Stimulated activated CD4-positive, alpha-beta T cell treated with anti-CD3 and anti-CD28 coated beads, Interleukin-4, amount 100 ng/mL, for 24 hours (primary cell): ENCODE results near the gene GARNL3.

Experiments
- DNase-seq: peaks from one replicate; pipeline ENCODE4 v3.0.0-alpha.2; 2020

Gene GARNL3, protein sequence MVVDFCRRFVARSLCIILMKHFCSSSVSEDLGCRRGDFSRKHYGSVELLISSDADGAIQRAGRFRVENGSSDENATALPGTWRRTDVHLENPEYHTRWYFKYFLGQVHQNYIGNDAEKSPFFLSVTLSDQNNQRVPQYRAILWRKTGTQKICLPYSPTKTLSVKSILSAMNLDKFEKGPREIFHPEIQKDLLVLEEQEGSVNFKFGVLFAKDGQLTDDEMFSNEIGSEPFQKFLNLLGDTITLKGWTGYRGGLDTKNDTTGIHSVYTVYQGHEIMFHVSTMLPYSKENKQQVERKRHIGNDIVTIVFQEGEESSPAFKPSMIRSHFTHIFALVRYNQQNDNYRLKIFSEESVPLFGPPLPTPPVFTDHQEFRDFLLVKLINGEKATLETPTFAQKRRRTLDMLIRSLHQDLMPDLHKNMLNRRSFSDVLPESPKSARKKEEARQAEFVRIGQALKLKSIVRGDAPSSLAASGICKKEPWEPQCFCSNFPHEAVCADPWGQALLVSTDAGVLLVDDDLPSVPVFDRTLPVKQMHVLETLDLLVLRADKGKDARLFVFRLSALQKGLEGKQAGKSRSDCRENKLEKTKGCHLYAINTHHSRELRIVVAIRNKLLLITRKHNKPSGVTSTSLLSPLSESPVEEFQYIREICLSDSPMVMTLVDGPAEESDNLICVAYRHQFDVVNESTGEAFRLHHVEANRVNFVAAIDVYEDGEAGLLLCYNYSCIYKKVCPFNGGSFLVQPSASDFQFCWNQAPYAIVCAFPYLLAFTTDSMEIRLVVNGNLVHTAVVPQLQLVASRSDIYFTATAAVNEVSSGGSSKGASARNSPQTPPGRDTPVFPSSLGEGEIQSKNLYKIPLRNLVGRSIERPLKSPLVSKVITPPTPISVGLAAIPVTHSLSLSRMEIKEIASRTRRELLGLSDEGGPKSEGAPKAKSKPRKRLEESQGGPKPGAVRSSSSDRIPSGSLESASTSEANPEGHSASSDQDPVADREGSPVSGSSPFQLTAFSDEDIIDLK

DNA sequence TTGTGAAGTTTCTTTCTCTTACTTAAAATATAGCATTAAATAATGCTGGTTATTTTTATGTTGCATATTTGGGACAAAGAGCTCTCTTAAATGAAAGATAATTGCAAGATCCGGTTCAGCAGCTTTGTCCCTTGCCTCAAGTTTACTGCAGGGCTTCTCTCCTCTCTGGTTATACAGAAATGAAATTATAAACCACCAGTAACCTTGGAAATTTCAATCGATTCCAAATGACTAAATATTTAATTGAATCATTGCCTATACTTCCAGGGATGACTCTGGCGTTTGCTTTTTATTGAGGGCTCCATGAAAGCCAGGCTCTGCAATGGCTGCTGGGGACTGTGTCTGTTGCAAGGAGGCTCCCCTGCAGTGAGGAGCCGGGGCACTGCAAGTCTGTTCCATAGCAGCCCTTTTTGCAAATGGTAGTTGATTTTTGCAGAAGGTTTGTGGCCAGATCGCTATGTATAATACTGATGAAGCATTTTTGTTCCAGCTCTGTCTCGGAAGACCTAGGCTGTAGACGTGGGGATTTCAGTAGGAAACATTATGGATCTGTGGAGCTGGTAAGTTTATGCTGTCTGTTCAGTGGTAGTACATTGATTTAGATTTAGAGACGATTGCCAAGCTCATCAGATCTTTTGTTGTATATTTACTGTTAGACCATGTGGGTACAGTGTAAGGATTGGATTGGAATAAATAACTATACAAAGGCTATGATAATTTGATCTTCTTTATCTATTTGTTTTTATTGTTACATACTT, at the start of gene GARNL3:
Gene GARNL3 (plus strand): TSS at position 313 of the 758 bp plus-strand sequence. CDS start 104 bp downstream, at position 417.
- no peak for DNase-seq

DNA sequence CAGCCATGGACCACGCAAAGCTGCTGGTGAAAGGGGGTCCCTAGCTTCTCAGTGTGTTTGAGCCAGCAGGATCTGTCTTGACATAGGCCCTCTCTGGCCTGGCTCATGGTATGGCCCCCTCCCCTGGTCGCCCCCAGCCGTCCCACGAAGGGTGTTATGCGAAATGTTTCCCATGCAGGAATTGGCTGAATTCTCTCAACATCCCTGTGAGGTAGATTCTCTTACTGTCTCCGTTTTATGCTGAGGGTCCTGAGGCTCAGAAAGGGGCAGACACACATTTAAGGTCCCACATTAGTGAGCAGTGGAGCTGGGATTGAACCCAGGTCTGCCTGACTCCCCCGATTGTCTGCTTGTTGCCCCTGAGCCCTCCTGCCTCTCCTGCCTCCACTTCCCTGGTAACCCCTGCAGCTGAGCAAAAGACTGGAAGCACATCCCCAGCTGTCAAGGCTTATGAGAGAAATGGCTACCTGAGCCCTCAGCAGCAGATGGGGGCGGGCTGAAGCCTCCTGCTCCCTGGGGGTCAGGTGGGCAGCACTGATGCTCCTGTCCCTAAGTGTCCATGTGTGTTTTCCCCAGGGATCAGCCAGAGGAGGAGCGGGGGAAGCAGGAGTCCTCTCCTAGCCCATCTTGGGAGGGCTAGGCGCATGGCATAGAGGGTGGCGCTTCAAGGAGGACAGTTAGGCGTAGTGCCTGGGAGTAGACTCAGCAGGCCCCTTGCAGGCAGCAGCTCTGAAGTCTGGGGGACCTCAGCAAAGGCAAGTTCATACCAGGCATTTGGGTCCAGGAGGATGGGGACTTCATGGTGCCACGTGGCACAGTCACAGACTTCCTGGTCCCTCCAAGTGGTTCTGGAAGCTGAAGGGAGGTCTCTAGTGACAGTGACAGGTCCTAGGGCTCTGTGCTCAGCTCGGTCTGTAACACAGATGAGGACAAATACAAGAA, 49.0 kb upstream of the GARNL3 start:
- no peak for DNase-seq

DNA sequence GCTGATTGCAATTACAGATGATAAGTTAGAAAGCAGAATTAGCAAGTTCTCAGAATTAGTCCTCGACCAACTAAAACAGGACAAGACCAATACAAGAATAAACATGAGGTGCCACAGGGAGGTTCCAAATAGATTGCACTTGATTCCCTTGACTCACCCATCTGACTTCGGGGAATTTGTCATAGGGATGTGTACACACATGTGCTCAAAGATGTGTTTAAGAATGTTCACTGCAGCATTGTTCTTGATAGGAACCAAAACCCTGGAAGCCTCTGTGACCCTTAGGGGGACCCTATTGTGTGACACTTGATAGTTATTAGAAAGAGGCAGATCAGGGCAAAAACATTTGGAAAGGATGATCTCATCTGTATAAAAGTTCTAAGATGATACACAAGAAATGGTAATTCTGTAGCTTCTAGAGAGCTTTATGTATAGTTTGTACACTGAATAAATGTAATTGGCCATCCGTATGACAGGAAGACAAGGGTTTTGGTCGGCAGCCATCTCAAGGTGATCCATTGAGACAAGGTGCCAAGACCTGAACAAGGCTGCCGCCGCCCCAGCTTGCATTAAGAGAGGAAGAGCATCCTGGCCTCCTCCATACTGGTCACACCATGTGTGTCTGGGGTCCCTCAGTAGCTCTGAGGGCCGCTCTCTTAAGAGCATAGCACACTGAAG, 48.2 kb upstream of the GARNL3 start:
- no peak for DNase-seq

DNA sequence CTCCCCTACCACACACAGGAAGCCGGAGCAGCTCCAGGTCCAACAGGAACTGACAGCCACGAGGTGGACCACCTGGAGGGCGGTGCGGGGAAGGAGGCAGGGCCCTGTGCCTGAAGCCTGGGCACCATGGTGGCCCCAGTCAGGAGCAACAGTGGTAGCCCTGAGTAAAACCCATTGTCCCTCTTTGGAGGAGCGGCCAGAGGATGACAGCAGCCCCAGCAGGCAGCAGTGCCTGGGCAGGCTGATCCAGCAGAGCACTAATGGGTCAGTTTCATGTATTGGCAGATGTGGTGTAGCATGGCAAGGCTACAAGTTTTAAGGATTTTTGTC, 47.7 kb upstream of the GARNL3 start:
- DNase-seq, result no peak

DNA sequence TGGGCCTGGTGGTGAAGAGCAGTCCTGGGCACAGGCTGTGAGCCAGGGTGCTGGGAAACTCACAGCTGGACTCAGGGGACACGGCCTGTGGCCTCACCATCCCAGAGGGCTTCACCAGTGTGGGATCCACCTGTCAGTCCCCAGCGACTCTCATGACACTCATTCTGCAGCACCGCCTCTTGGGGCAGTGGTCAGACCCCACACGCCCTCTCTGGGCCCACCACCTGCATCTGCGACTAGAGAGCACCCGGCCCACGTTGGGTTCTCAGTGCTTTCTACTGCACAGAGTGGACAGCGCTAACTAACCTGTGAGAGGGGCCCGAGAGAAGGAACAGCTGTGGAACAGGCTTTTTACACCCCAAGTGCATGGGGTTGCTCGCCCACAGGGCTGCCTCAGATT, 45.8 kb upstream of the GARNL3 start:
- no peak for DNase-seq

DNA sequence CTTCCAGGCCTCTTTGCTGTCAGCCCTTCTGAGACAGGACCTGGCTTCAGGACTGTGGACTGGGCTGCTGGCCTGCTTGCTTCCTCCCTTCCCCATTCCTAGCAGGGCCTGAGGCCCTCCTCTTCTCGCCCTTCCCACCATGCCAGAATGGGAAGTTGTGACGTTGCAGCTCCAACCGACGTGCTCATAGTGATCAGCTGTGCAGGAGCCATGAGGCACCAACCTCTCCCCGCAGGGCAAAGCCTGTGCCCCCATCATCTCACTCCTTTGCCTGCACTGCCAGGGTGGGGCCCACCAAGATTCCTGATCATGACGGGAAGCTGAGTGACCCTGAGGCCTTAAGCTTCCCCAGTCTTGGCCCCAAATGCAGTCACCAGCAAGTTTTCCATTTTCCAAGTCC, 45.1 kb upstream of the GARNL3 start:
- DNase-seq, result no peak

DNA sequence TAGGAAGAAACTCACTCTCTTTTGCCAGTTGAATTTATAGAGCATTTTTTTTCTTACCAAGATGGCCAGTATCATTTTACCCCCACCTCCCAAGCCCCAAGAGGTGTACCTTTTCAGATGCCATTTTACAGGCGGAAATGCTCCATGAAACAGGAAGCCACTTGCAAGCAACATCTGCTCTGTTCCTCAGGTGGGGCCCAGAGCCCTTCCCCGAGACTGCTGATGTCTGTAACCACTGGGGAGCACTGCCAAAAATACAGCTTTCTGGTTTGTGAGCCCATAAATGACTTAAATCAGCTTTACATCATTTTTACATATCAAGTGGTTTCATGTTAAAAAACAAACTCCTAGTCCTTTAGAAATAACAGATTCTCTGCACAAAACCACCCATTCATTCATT, 42.9 kb upstream of the GARNL3 start:
- no peak for DNase-seq

DNA sequence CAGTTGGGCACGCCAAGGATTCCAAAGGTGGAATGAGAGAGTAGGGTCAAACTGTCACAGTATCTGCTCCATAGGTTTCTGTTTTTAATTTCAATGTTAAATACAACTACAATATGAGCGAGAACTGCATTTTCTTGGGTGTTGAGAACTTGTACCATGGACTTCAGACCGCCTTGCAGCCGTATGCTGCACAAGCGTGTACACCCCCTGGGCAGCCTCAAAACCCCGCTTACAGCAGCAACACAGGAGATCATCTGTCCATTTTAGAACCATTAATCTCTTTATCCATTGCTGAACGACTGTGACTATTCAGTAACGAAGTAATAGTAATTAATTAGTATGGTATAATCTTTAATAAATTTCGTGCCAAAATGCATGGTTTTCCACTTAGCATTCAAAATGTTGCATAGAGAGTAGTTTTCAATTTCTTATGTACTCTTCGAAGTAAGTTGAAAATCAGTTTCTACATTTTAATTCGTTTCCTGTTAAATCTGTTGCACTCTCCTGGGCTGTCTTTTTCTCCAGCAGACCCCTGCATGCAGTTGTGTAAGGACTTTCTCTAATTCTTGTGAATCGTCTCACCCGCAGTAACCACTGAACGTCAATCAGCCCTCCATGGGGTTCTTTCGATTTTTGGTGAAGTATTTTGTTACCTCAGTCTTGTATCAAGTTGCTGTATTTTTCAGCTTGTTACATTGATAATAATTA, 42.0 kb upstream of the GARNL3 start:
- DNase-seq, result no peak

DNA sequence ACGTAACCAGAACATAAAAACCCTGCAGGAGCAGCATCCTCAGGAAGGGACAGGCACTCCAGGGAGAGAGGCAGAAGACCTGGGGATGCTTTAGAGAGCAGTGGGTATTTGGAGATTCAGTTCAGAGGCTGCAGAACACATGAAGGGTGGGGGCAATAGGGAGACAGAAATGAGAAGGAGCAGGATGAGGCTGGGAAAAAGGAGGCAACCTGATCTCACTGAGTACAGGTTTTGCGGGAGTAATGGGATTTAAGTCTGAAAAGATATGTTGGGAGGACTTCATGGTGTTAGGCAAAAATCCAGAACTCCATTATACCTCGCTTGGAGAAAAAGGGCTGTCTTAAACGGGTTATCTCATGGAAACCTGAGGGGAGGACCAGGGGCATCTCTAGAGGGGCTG, 41.3 kb upstream of the GARNL3 start:
- DNase-seq, result no peak

DNA sequence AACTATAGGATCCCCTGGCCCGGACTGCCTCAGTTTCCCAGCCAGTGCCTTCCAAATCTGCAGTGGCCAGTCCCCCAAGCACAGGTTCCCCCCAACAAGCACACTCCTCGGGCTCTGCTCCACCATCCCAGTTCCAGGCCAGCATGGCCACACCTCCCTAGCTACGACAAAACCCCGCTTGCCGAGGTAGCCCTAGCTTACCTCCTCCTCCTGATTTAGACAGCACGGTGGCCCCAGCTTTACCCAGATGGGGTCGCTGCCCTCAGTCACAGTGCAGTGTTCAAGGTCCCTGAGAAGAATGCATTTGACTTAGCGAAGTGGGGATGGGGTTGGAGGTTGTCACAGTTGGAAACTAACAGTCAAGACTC, 40.8 kb upstream of the GARNL3 start:
- no peak for DNase-seq

DNA sequence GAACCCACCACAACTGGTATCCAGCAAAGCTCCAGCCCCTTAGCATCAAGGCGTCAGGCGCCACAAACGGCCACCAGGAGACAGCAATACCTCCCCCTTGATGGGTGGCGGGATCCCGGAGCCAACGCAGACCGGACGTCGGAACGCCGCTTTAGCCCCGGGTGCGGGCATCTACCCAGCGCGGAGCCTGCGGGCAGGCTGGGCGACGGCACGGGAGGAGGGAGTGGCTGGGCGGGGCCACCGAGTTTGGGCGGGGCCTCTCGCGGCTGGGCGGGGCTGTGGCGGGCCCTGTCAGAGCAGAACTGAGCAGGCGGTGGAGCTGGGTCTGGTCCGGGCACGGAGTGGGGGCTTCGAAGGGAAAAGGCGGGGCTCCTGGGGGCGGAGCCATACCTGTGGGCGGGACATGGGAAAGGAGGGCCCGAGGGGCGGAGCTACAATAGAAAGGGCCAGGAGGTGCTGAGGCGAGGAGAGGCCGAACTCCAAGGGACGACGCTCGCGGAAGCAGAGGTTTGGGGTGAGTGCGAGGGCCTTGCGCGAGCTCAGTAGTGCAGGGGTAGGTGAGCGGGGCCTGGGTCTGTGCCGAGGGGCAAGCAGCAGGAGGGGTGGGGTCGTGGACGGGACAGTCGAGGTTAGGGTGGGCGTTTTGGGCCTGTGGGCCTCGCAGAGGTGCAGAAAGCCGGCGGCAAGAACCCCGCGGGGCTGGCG, 40.2 kb upstream of the GARNL3 start:
- peak; percentile 87 for DNase-seq

DNA sequence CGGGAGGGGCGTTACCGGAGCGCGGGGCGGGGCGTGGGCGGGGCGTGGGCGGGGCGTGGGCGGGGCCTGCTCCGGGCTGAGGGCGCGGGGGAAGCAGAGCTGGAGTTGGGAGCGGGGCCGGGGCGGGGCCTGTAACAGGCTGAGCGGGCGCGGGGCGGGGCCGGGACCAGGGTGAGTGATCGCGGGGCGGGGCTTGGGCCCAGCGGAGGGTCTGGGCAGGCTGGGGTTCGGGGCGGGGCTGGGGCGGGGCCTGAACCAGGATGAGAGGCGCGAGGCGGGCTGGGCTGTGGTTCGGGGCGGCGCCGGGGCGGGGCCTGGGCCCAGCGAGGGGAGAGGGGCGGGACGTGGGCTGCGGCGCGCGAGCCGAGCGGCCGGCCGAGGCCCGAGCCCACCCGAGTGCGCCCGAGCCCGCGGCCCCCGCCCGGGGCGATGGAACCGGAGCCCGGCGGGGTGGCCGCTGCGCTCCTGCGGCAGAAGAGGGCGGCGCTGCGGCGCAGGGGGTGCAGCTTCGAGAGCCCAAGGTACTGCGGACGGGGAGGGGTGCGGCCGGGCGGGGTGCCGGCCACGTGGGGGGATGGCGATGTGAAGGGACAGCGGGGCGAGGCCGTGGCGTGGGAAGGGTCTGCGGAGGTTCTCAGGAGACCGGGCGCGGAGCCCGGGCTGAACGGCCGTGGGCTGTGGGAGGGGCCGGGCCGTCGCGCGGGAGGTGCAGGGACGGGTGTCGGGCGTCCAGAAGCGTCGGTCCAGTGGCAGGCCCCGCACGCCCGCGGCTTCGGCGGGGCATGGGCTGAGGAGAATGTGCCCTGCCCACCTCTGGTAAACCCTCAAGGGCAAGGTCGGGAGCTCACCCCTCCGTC, 39.5 kb upstream of the GARNL3 start:
- DNase-seq, result peak; percentile 91

DNA sequence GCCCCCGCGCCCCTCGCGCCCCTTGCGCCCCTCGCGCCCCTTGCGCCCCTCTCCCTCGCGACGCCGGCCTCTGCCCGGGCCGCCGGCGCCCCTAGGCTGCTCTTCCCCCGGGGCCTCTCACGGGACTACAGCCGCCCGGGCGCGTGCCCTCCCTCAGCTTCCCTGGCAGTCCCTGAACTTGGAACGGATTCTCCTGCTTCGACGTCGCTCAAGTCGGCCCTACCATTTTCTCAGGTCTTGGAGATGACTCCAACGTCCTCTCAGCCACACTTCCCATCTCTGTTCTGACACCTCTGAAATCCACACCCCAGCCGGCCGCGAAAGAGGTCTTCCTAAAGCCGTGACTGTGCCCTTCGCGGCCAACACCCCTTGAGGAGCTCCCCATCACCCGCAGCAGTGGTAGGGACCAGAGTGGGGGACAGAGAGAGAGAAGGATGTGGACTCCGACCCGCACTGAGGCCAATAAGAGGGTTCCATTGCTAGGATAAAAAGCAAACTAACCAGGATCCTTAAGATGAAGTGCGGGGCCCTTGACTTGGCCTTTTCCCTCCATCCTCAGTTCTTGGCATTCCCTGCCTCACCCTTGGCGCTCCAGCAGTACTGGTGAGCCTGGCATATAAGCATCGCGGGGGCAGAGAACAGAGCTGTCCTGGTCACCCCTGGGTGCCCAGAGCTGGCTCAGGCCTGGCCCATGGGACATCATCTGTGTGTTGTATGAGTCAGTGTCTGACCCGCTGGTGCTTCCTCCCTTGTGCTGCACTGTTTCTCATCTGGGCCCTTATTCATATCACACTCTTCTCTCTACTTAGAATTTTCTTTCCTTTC, 38.6 kb upstream of the GARNL3 start:
- DNase-seq, result no peak

DNA sequence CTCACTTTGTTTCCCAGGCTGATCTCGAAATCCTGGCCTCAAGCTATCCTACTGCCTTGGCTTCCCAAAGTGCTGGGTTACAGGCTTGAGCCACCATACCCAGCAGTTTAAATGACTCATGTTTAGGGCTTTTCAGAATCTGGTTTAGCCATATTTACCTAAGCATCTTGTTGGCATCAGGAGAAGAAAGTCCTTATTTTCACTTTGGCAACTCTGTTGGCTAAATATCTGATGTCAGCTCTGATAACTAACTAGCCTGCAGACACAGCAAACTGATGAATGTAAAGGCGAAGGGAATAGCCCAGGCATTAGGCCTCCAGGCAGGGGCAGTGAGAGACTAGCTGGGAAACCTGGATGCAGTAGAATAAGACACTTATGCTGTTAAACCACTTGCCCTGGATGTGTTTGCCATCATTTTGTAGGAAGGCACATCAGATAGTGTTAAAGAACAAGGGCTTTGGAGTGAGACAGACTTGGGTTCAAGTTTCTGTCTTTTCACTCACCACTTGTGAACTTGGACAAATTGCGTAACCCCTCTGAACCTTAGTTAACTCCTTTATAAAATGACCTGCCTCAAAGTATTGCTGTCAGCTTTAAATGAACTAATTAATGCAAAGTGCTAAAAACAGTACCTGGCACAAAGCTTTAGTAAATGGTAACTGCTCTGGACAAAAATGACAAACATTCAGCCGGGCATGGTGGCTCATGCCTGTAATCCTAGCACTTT, 34.7 kb upstream of the GARNL3 start:
- no peak for DNase-seq

DNA sequence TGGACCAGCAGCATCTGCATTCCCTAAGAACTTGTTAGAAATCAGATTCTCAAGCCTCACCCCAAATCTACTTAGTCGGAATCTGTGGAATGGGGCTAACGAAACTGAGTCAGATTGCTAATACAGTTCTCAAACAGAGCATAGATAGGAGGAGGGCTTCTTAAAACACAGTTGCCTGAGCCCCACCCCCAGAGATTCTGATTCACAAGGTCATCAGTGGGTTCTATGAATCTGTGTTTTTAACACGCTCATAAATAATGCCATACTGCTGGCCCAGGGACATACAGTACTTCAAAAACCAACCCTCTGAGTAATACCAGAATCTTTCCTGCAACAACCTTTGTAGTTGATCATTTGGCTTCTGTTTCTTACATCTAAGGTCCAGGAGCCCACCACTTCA, 32.9 kb upstream of the GARNL3 start:
- DNase-seq, result no peak

DNA sequence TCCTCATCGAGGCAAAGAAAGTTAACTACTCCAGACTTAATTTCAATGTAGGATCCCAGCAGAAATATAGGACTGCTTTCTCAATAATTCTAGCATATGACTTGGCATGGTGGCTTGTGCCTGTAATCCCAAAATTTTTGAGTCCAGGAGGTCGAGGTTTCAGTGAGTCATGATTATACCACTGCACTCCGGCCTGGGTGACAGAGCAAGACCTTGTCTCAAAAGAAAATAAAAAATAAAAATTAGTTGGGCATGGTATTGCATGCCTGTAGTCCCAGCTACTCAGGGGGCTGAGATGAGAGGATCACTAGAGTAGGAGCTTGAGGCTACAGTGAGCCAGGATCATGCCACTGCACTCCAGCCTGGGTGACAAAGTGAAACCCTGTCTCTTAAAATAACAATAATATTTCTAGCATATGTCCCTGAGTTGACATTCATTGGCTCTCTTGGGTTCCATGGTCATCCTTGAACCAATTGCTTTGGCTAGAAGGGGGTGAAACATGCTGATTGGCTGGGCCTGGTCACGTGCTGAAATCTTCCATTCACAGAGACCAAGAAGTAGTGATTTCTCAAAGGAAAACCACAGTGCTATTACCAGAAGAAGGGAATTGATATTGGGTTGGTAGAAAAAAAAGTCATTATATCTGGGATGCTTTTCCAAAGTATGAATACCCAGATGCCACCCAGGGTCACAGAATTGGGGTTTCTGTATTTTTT, 31.6 kb upstream of the GARNL3 start:
- no peak for DNase-seq

DNA sequence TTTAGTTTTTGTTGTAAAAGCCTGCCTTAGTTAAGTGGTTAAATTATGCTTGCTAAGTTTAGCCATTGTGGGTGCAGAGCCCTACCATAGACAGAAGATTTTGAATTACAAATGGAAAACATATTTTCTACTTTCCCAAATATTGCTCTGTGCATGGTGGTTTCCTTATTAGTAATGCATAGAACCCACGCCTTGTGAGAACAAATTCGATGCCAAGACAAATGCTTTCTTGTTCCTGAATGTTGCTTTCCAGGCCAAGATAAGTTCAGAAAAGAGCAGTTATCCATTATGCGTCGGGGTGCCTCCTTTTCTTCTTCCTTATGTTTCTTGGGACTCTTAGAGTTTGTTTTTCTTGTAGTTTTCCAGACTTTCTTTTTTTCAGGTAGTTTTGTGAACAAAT, 31.0 kb upstream of the GARNL3 start:
- DNase-seq, result no peak
